PFSK-1 (cell line): ENCODE results near the gene KCNJ14.
A peak's percentile ranks its signal among the peaks of the same experiment; 100 is the strongest.

ENCODE experiments used
- FOXP2 ChIP-seq: optimal IDR thresholded peaks from 2 replicates; pipeline ENCODE3; 2011; ENCODE audit warnings: borderline replicate concordance, control low read depth, inconsistent platforms; ENCODE audit not compliant: insufficient read depth; ENCODE audit errors: extremely low read length, extremely low read depth
- POLR2AphosphoS5 ChIP-seq: IDR thresholded peaks from 2 replicates; pipeline ENCODE4 v1.6.1; 2012; ENCODE audit warnings: low read depth, mild to moderate bottlenecking, control low read depth, low read length, moderate library complexity
- SIN3A ChIP-seq: IDR thresholded peaks from 2 replicates; pipeline ENCODE4 v1.6.1; 2012; ENCODE audit warnings: mild to moderate bottlenecking, low read length, moderate library complexity, borderline replicate concordance; ENCODE audit not compliant: insufficient read depth
- TAF1 ChIP-seq: IDR thresholded peaks from 2 replicates; pipeline ENCODE4 v1.6.1; 2012; ENCODE audit warnings: low read length, control low read depth, borderline replicate concordance; ENCODE audit not compliant: insufficient read depth
- TF ChIP-seq, protein P1 (sequence below), 2 experiments: IDR thresholded peaks; 2 replicates each; pipeline versions ENCODE4 v1.6.1 to v1.8.0; 2011 to 2012; ENCODE audit warnings: low read depth in 2 of 2, low read length in 2 of 2, control low read depth in 1 of 2, inconsistent platforms in 1 of 2, mild to moderate bottlenecking in 1 of 2, moderate library complexity in 1 of 2; ENCODE audit not compliant: insufficient read depth in 1 of 2

The KCNJ14 gene

DNA sequence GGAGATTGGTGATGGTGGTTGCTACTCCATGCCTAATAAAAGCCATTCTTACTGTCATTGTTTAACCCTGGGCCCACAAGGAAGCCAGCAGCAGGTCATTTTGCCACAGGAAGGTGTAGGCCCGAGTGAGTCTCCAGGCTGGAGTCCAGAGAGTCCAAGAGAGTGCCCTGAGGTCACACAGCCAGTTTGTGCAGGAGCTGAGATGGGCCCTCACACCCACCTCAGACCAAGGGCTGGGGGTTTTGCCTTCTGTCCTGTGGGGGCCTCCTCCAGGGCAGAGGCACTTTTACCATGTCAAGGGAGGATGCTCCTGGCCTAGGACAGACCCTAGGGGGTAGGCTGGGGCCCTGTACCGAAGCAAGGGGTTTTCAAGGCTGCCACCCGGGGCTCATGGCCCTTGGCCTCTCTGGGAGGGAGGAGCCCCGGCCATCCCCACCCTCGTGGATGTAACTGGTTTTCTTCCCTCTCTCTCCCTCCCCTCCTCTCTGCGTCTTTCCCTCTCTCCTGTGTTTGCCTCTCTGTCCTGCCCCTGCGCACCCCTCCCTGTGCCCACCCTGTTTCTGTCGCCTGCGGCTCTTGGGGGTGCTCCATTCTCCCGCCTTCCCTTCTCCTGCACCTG lies 21.8 kb downstream of the KCNJ14 start:
- no peak for TF ChIP-seq TAF1
- TF ChIP-seq, protein P1, sequence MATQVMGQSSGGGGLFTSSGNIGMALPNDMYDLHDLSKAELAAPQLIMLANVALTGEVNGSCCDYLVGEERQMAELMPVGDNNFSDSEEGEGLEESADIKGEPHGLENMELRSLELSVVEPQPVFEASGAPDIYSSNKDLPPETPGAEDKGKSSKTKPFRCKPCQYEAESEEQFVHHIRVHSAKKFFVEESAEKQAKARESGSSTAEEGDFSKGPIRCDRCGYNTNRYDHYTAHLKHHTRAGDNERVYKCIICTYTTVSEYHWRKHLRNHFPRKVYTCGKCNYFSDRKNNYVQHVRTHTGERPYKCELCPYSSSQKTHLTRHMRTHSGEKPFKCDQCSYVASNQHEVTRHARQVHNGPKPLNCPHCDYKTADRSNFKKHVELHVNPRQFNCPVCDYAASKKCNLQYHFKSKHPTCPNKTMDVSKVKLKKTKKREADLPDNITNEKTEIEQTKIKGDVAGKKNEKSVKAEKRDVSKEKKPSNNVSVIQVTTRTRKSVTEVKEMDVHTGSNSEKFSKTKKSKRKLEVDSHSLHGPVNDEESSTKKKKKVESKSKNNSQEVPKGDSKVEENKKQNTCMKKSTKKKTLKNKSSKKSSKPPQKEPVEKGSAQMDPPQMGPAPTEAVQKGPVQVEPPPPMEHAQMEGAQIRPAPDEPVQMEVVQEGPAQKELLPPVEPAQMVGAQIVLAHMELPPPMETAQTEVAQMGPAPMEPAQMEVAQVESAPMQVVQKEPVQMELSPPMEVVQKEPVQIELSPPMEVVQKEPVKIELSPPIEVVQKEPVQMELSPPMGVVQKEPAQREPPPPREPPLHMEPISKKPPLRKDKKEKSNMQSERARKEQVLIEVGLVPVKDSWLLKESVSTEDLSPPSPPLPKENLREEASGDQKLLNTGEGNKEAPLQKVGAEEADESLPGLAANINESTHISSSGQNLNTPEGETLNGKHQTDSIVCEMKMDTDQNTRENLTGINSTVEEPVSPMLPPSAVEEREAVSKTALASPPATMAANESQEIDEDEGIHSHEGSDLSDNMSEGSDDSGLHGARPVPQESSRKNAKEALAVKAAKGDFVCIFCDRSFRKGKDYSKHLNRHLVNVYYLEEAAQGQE (IDR thresholded peaks at IDR 0.05; ENCODE audit: insufficient read depth in 1 of 2, low read depth in 2 of 2, low read length in 2 of 2): no peak
- TF ChIP-seq POLR2AphosphoS5: 0 out of 2 replicates have a peak, but pooled peaks have one; percentile 21

DNA sequence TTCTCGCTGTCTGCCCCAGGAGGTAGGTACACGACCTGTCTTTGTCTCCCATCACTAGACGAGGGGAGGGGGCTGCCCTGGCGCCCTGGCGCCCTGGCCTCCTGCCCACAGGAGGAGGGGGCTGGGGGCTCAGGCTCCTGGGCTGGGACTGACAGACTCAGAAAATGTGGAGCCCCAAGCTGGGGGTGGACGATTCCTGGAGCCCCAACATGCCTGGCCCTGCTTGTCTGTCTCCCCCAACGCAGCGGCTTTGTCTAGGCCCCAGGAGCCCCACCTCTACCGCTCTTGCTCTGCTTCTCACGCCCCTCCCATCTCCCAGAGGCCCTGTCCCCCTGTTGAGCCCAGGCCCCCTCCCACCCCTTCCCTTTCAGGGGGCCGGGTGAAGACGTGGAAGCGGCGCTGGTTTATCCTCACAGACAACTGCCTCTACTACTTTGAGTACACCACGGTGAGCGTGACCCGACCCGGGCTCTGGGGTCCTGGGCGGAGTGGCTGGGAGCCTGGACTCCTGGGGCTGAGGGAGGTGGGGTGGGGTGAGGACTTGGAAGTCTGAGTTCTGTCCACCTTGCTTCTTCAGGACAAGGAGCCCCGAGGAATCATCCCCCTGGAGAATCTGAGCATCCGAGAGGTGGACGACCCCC lies 22.4 kb downstream of the KCNJ14 start:
- TF ChIP-seq TAF1: no peak
- no peak for TF ChIP-seq POLR2AphosphoS5

DNA sequence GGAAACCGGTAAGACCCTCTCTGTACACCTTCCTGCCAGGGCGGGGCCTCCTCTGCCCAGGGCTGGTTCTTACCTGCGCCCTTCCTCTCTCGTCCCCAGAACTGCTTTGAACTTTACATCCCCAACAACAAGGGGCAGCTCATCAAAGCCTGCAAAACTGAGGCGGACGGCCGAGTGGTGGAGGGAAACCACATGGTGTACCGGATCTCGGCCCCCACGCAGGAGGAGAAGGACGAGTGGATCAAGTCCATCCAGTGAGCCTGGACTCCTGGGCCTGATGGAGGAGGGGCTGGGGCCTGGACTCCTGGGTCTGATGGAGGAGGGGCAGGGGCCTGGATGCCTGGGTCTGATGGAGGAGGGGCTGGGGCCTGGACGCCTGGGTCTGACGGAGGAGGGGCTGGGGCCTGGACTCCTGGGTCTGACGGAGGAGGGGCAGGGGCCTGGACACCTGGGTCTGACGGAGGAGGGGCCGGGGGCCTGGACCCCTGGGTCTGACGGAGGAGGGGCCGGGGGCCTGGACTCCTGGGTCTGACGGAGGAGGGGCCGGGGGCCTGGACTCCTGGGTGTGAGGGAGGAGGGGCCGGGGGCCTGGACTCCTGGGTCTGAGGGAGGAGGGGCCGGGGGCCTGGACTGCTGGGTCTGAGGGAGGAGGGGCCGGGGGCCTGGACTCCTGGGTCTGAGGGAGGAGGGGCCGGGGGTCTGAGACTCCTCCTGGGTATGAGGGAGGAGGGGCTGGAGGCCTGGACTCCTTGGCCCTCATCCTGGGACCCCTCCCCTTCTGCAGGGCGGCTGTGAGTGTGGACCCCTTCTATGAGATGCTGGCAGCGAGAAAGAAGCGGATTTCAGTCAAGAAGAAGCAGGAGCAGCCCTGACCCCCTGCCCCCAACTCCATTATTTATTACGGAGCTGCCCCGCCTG lies 23.2 kb downstream of the KCNJ14 start:
- TF ChIP-seq, protein P1 (IDR thresholded peaks at IDR 0.05; ENCODE audit: insufficient read depth in 1 of 2, low read depth in 2 of 2, low read length in 2 of 2): no peak
- TF ChIP-seq FOXP2 (no peak), TAF1 (no peak), SIN3A (no peak), POLR2AphosphoS5 (no peak)

DNA sequence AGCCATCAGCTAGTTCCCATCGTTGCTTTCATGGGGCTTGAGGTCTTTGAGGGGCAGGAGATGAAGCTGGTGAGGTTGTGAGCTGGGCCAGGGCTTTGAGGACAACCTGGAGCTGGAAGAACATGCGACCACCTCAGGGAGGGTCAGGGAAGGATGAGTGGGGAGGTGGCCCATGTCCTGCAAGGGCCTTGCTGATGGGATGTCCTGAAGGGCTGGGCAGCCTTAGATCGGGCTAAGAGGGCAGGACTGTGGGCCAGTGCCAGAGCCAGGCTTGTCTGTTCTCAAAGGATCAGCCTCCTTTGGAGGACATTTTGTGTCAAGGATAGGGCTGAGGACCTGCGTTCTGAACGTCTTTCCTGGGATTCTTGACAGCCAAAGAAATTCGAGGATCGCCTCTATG lies 24.3 kb downstream of the KCNJ14 start:
- TF ChIP-seq POLR2AphosphoS5: 0 out of 2 replicates have a peak, but pooled peaks have one; percentile 15
- TF ChIP-seq, protein P1 (IDR thresholded peaks at IDR 0.05; ENCODE audit: insufficient read depth in 1 of 2, low read depth in 2 of 2, low read length in 2 of 2): no peak

DNA sequence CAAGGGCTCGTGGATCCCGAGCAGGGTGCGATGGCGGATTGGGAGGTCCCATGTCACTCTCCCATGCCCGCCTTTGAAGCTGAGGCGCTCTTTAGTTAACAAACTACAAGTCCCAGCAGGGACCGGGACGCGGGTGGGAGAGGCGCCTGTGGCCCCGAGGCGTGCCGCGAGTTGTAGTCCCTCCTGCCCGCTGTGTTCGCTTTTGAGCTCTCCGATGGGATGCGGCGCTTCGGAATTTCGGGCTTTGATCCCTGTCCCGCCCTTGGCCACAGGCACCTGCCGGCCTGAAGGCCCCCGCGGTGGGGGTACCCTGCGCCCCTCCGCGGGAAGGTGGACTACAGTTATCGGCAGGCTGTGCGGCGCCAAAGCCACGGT lies 24.8 kb downstream of the KCNJ14 start:
- TF ChIP-seq TAF1: no peak
- TF ChIP-seq POLR2AphosphoS5: no peak
- TF ChIP-seq SIN3A: no peak
- TF ChIP-seq, protein P1 (IDR thresholded peaks at IDR 0.05; ENCODE audit: insufficient read depth in 1 of 2, low read depth in 2 of 2, low read length in 2 of 2): no peak
- TF ChIP-seq FOXP2: no peak
